Ascending aorta (tissue), 2 donors: Measurements from ENCODE around the gene PLSCR2. TPM values are rescaled to one million over a fixed set of nuclear protein-coding genes. Genes with fewer than 3 reads are reported as not detected.

ENCODE experiments used
- DNase-seq, 2 donors: peaks; one replicate each; pipeline ENCODE4 v3.0.0-alpha.2; 2019; ENCODE audit warnings: low spot score in 2 of 2
- H3K27ac ChIP-seq, 2 donors: fragments of 200-600 bp; sonication (generic); one replicate each; pipeline ENCODE4 v1.5.1; 2016 to 2017; ENCODE audit warnings: mild to moderate bottlenecking in 1 of 2
- H3K27me3 ChIP-seq: fragments of 200-600 bp; sonication (generic); one replicate; pipeline ENCODE4 v1.5.1; 2017
- H3K36me3 ChIP-seq, 2 donors: fragments of 200-600 bp; sonication (generic); one replicate each; pipeline ENCODE4 v1.5.1; 2016
- H3K4me1 ChIP-seq, 2 donors: fragments of 200-600 bp; sonication (generic); one replicate each; pipeline ENCODE4 v1.5.1; 2016 to 2017; ENCODE audit warnings: mild to moderate bottlenecking in 1 of 2
- H3K4me3 ChIP-seq, 2 donors: fragments of 200-600 bp; sonication (generic); one replicate each; pipeline ENCODE4 v1.5.1; 2016 to 2017; ENCODE audit warnings: mild to moderate bottlenecking in 1 of 2
- H3K9me3 ChIP-seq, 2 donors: fragments of 200-600 bp; sonication (generic); one replicate each; pipeline ENCODE4 v1.5.1; 2016
- intact Hi-C: fragments of 100-400 bp; cut with DNase I; formaldehyde crosslinking; loops from one replicate; pipeline ENCODE4 v1.15.1; 2023
- total RNA-seq: library from RNA; depleted of rRNA; stranded (reverse); fragments of >200 nt; gene quantifications from one replicate; pipeline ENCODE4 v1.1.0, GENCODE V29; 2016
- TF ChIP-seq, protein P1 (sequence below), 3 experiments: fragments of 200-600 bp in 2 of 3; fragments of 450-650 bp in 1 of 3; sonication (generic) in 2 of 3; IDR thresholded peaks; one replicate each; pipeline ENCODE4 v1.5.1; 2016 to 2019; ENCODE audit warnings: antibody characterized with exemption in 3 of 3, mild to moderate bottlenecking in 1 of 3, moderate library complexity in 1 of 3

PLSCR2 gene, protein sequence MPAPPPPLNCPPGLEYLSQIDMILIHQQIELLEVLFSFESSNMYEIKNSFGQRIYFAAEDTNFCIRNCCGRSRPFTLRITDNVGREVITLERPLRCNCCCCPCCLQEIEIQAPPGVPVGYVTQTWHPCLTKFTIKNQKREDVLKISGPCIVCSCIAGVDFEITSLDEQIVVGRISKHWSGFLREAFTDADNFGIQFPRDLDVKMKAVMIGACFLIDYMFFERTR
- not detected for total RNA-seq

DNA sequence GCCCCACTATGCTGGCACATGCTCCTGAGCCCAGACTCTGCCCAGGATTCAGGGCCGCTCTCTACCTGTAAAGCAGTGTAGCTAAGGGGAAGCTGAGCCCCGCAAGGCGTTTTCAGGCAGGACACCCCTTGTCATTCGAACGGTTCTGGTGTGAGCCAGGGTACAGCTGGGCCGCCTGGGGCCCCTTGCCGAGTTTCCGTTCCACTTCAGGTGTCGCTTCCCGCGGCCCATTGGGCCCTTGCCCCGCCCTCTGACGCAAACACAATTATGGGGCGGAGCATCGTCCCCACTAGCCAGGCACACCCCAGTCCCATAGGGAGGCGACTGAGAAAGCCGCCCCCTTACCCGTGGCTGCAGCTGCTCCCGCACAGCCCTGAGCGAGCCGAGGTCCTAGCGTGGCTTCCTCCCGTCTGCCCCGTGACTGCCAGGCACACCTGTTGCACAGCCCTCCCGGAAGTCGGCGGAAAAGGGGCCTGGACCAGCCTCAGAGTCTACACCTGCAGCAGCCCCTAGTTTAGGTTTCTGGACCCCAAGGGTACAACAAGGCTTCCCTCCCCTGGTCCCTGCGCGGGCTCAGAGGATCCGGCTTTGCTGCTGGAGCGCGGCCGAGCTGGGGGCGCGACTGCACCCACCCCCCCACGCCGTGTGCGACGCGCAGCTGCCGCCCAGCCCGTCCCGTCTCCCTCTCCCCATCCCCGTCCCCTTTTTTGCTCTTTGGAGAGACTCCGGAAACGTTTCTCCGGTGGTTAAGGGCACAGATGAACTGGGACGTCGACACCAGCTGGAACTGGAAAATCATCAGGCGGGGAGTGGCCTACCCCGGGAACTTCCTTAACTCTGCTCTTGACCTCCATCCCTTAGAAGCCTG, at the start of gene PLSCR2:
PLSCR2 (minus strand) TSS at position 412 of the 868 bp plus-strand sequence. CDS start 9,657 bp downstream, outside the sequence.
- Histone ChIP-seq H3K36me3 (no peaks in the 10 kb centered on the region), H3K4me1 (no peaks in the 10 kb centered on the region), H3K9me3 (no peaks in the 10 kb centered on the region), H3K4me3 (peak within 1 kb of the TSS; percentile 69 to 72), H3K27me3 (no peaks in the 10 kb centered on the region), H3K27ac (peak within 1 kb of the TSS; percentile 53 to 73)
- DNase-seq: peak; percentile 17 to 82
- intact Hi-C loops: loop anchor here (2.0 kb wide), 1 partner anchor 75 kb away; the partner anchor contains the start of gene PLSCR1
- TF ChIP-seq, protein P1, sequence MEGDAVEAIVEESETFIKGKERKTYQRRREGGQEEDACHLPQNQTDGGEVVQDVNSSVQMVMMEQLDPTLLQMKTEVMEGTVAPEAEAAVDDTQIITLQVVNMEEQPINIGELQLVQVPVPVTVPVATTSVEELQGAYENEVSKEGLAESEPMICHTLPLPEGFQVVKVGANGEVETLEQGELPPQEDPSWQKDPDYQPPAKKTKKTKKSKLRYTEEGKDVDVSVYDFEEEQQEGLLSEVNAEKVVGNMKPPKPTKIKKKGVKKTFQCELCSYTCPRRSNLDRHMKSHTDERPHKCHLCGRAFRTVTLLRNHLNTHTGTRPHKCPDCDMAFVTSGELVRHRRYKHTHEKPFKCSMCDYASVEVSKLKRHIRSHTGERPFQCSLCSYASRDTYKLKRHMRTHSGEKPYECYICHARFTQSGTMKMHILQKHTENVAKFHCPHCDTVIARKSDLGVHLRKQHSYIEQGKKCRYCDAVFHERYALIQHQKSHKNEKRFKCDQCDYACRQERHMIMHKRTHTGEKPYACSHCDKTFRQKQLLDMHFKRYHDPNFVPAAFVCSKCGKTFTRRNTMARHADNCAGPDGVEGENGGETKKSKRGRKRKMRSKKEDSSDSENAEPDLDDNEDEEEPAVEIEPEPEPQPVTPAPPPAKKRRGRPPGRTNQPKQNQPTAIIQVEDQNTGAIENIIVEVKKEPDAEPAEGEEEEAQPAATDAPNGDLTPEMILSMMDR (IDR thresholded peaks at IDR 0.05): no peak

DNA sequence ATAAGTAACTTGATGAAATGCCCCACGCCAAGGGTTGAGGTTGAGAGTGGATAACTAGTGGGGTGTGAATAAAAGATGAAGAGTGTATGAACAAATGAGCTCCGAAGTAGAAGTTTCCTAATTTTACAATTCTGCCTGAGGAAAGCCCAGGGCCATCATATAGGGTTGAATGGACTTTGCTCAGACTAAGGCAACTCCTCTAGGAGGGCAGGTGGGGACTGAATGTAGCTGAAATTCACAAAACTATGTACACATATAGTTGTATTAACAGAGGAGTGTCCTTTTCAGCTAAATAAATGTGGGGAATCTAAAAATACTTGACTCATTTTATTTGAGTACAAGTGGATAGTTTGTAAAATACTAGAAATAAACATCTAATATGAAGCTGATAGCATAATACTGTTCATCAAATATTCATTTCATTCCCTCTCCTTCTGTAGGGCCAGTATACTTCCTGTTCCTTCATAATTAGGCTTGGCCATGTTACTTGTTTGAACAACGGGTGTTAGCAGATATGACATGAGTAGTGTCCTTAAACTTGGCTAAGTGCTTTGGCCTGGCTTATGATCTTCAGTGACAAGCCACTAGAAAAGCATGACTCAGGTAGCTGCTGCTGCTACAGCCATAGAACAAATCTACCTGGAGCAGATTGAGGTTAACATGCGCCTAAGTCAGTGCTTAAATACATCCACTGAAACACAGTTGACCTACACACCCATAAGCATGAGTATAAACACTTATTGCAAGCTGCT, 48.5 kb upstream of the PLSCR2 start:
- H3K36me3 ChIP-seq: peaks cover 9 to 29% of the 10 kb centered on the region in 2 donors
- DNase-seq: no peak
- intact Hi-C loops: no loop called here
- no peaks in the 10 kb centered on the region for H3K27me3 ChIP-seq
- no peak overlapping the region for H3K4me3 ChIP-seq
- no peaks in the 10 kb centered on the region for H3K9me3 ChIP-seq
- no peak overlapping the region for H3K27ac ChIP-seq
- TF ChIP-seq, protein P1 (IDR thresholded peaks at IDR 0.05): no peak
- H3K4me1 ChIP-seq: no peaks in the 10 kb centered on the region

DNA sequence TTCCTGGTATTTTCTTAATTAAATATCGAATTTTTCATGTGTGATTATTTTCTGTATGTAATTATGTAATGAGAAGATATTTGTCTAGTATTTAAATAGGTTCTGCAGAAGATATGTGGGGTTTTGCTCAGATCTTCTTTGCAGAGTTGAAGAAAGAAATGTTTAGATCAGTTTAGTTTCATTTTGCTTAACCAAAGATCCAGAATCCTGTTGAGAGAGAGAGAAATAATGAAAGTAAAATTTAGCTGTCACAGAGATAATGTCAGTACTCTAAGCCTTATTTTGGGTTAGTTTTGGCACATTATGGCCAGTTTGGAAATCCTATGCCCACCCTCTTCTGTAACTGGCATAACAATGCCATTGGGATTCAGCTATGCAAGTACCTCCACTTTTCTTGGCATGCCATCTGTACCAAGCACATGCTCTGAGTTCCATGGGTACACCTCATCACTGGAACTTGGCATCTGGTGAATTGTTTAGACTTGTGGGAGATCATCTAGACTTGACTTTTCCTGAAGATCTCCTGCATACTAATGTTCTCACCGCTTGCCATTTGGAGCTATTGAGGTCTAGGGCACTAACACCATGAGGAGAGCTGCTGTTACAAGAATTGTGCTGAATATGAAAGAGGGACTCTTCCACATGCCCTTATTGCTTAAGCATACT, 44.2 kb upstream of the PLSCR2 start:
- TF ChIP-seq, protein P1 (IDR thresholded peaks at IDR 0.05): no peak
- intact Hi-C loops: no loop called here
- no peak for DNase-seq
- H3K36me3 ChIP-seq: peaks cover 4 to 12% of the 10 kb centered on the region in 2 donors
- no peaks in the 10 kb centered on the region for H3K27me3 ChIP-seq
- H3K4me1 ChIP-seq: no peaks in the 10 kb centered on the region
- peak overlapping the region in 1 of 2 donors; percentile 52 for H3K27ac ChIP-seq
- no peak overlapping the region for H3K4me3 ChIP-seq
- no peaks in the 10 kb centered on the region for H3K9me3 ChIP-seq

DNA sequence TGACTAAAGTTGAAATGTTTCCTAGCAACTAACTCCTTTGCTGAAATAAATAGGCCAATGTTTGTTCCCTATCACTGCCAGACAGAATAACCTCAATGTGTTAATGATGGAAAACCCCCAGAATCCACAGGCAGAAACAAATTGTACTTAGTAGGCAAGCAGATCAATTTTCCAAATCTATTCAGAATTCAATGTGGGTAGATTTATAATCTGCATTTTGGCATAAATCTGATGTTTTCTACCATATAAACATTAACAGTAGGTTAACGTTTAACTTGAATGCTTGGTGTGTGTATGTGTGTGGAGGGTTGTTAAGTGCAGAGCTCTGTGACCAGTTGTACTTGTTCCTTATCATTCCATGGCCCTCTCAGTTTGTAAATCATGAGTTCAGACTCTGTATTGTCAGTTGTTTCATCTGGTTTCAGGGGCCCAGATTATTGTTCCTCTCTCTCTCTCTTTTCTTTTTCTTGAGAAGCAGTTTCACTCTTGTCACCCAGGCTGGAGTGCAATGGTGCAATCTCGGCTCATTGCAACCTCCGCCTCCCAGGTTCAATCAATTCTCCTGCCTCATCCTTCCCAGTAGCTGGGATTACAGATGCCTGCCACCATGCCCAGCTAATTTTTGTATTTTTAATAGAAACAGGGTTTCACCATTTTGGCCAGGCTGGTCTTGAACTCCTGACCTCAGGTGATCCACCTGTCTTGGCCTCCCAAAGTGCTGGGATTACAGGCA, 42.2 kb upstream of the PLSCR2 start:
- no peaks in the 10 kb centered on the region for H3K9me3 ChIP-seq
- peaks cover 0 to 3% of the 10 kb centered on the region in 2 donors for H3K4me1 ChIP-seq
- H3K27me3 ChIP-seq: no peaks in the 10 kb centered on the region
- no peak overlapping the region for H3K4me3 ChIP-seq
- intact Hi-C loops: no loop called here
- H3K36me3 ChIP-seq: peaks cover 4 to 12% of the 10 kb centered on the region in 2 donors
- H3K27ac ChIP-seq: no peak overlapping the region
- DNase-seq: no peak
- TF ChIP-seq, protein P1 (IDR thresholded peaks at IDR 0.05): no peak
